H1 (cell line): ENCODE measurements around the gene SESN1. TPM values are rescaled to one million over a fixed set of nuclear protein-coding genes. Genes with fewer than 3 reads are reported as not detected.
A peak's percentile ranks its signal among the peaks of the same experiment; 100 is the strongest.

Experiments used
- CTCF ChIA-PET: fragments of 300-600 bp; sonication (Branson Sonifier 250); formaldehyde crosslinking; loops from one replicate; lab custom pipeline; 2021; ENCODE audit not compliant: partially characterized antibody; lab: Charles Lee
- POLR2A ChIA-PET: fragments of 300-600 bp; sonication (Branson Sonifier 250); formaldehyde crosslinking; loops from one replicate; lab custom pipeline; 2021; ENCODE audit warnings: inconsistent platforms; ENCODE audit not compliant: partially characterized antibody; lab: Charles Lee
- DNase-seq, 2 experiments: peaks; one replicate each; pipeline versions ENCODE4 v3.0.0 to v3.0.0-alpha.2; 2010 to 2022; ENCODE audit warnings: low spot score in 2 of 2, low read depth in 1 of 2, mixed read lengths in 1 of 2
- FAIRE-seq: peaks from 2 replicates; lab custom pipeline; 2011; peaks lifted over from hg19 to GRCh38; lab: Jason Lieb, UNC
- H2AFZ ChIP-seq: 2 replicates; pipeline ENCODE4 v1.8.1; 2012; ENCODE audit warnings: low read length, inconsistent platforms
- H2AK5ac ChIP-seq: 2 replicates; pipeline ENCODE4 v1.6.1; 2013; ENCODE audit warnings: low read depth, low read length
- H2BK120ac ChIP-seq: replicated peaks from 2 replicates; pipeline ENCODE3; 2013; ENCODE audit warnings: low read depth, low read length, inconsistent platforms
- H2BK12ac ChIP-seq: 2 replicates; pipeline ENCODE4 v1.6.1; 2013; ENCODE audit warnings: low read depth, low read length
- H2BK15ac ChIP-seq: 2 replicates; pipeline ENCODE4 v1.6.1; 2013; ENCODE audit warnings: low read length
- H2BK20ac ChIP-seq: 2 replicates; pipeline ENCODE4 v1.6.1; 2013; ENCODE audit warnings: low read length
- H2BK5ac ChIP-seq: 2 replicates; pipeline ENCODE4 v1.6.1; 2013; ENCODE audit warnings: low read depth, low read length
- H3K14ac ChIP-seq: 2 replicates; pipeline ENCODE4 v1.6.1; 2013; ENCODE audit warnings: inconsistent platforms; ENCODE audit not compliant: insufficient read length
- H3K18ac ChIP-seq: 2 replicates; pipeline ENCODE4 v1.6.1; 2013; ENCODE audit warnings: low read length; ENCODE audit errors: extremely low read depth
- H3K23ac ChIP-seq: 2 replicates; pipeline ENCODE4 v1.6.1; 2013; ENCODE audit warnings: inconsistent platforms; ENCODE audit not compliant: insufficient read length
- H3K23me2 ChIP-seq: 2 replicates; pipeline ENCODE4 v1.6.1; 2013; ENCODE audit warnings: low read depth, low read length
- H3K27ac ChIP-seq: 2 replicates; pipeline ENCODE4 v1.6.1; 2011; ENCODE audit warnings: low read depth, low read length, inconsistent platforms
- H3K27me3 ChIP-seq, 4 experiments: replicated peaks in 1 of 4; 1 replicate in 1 of 4; 2 replicates in 3 of 4; pipeline versions ENCODE4 v1.6.1 to v1.8.1; 2011 to 2013; ENCODE audit warnings: low read length in 3 of 4, mild to moderate bottlenecking in 3 of 4, inconsistent platforms in 2 of 4, mixed read lengths in 2 of 4, moderate library complexity in 1 of 4; ENCODE audit not compliant: control insufficient read depth in 3 of 4, insufficient read depth in 3 of 4; ENCODE audit errors: extremely low read depth in 1 of 4
- H3K36me3 ChIP-seq, 4 experiments: 2 replicates each; pipeline versions ENCODE4 v1.6.1 to v1.8.1; 2011 to 2013; ENCODE audit warnings: mild to moderate bottlenecking in 4 of 4, low read length in 3 of 4, moderate library complexity in 2 of 4, control low read depth in 1 of 4, inconsistent platforms in 1 of 4; ENCODE audit not compliant: insufficient read depth in 4 of 4, control insufficient read depth in 2 of 4
- H3K4ac ChIP-seq: replicated peaks from 2 replicates; pipeline ENCODE3; 2013; ENCODE audit warnings: low read length, low read depth, mixed read lengths, inconsistent platforms; ENCODE audit not compliant: insufficient read length
- H3K4me1 ChIP-seq, 4 experiments: replicated peaks in 1 of 4; 1 replicate in 1 of 4; 2 replicates in 3 of 4; pipeline versions ENCODE4 v1.6.1 to v1.8.1; 2011 to 2013; ENCODE audit warnings: low read length in 3 of 4, inconsistent platforms in 2 of 4, mixed read lengths in 1 of 4; ENCODE audit not compliant: insufficient read depth in 4 of 4, control insufficient read depth in 3 of 4
- H3K4me2 ChIP-seq, 2 experiments: 2 replicates each; pipeline versions ENCODE4 v1.6.1 to v1.8.1; 2011 to 2013; ENCODE audit warnings: low read depth in 2 of 2, low read length in 2 of 2, control low read depth in 1 of 2, inconsistent platforms in 1 of 2, mild to moderate bottlenecking in 1 of 2; ENCODE audit not compliant: insufficient read depth in 1 of 2
- H3K4me3 ChIP-seq, 4 experiments: fragments of 200-600, 300-600 bp in 1 of 4; sonication (generic), shearing (Covaris generic), sonication (Bioruptor Twin) in 1 of 4; 2 replicates each; pipeline versions ENCODE4 v1.5.1 to v1.8.1; 2011 to 2016; ENCODE audit warnings: low read length in 4 of 4, low read depth in 3 of 4, control low read depth in 2 of 4, inconsistent platforms in 2 of 4, mild to moderate bottlenecking in 2 of 4, mixed read lengths in 1 of 4, moderate library complexity in 1 of 4; ENCODE audit not compliant: insufficient read depth in 2 of 4; ENCODE audit errors: extremely low read depth in 1 of 4
- H3K56ac ChIP-seq: replicated peaks from 2 replicates; pipeline ENCODE3; 2013; ENCODE audit warnings: low read depth, mild to moderate bottlenecking, mixed read lengths, low read length, inconsistent platforms; ENCODE audit not compliant: insufficient read length
- H3K79me1 ChIP-seq: 2 replicates; pipeline ENCODE4 v1.6.1; 2013; ENCODE audit warnings: low read depth, low read length, control low read depth
- H3K79me2 ChIP-seq, 2 experiments: 2 replicates each; pipeline versions ENCODE4 v1.6.1 to v1.8.1; 2012 to 2013; ENCODE audit warnings: low read length in 2 of 2, mild to moderate bottlenecking in 2 of 2, inconsistent platforms in 1 of 2; ENCODE audit not compliant: insufficient read depth in 2 of 2, control insufficient read depth in 1 of 2
- H3K9ac ChIP-seq, 4 experiments: replicated peaks in 1 of 4; 1 replicate in 1 of 4; 2 replicates in 3 of 4; pipeline versions ENCODE4 v1.6.1 to v1.8.1; 2011 to 2013; ENCODE audit warnings: low read depth in 3 of 4, low read length in 3 of 4, control low read depth in 2 of 4, mild to moderate bottlenecking in 2 of 4, moderate library complexity in 2 of 4, inconsistent platforms in 1 of 4; ENCODE audit errors: extremely low read depth in 1 of 4
- H3K9me3 ChIP-seq, 2 experiments: 2 replicates each; pipeline versions ENCODE4 v1.6.1 to v1.8.1; 2012 to 2013; ENCODE audit warnings: mild to moderate bottlenecking in 2 of 2, moderate library complexity in 2 of 2, control low read depth in 1 of 2, inconsistent platforms in 1 of 2, low read depth in 1 of 2, low read length in 1 of 2, mixed read lengths in 1 of 2; ENCODE audit not compliant: insufficient read depth in 2 of 2
- H4K20me1 ChIP-seq, 2 experiments: replicated peaks in 1 of 2; 2 replicates each; pipeline versions ENCODE3 to v1.8.1; 2011 to 2013; ENCODE audit warnings: inconsistent platforms in 2 of 2, low read length in 2 of 2, mild to moderate bottlenecking in 1 of 2; ENCODE audit not compliant: insufficient read depth in 2 of 2, control insufficient read depth in 1 of 2
- H4K5ac ChIP-seq: 2 replicates; pipeline ENCODE4 v1.6.1; 2013; ENCODE audit warnings: low read length, low read depth, mixed read lengths, inconsistent platforms; ENCODE audit not compliant: insufficient read length
- H4K8ac ChIP-seq: 2 replicates; pipeline ENCODE4 v1.8.0; 2013; ENCODE audit warnings: mild to moderate bottlenecking, moderate library complexity, low read length, inconsistent platforms; ENCODE audit not compliant: insufficient read depth; ENCODE audit errors: extremely low read depth
- H4K91ac ChIP-seq: replicated peaks from 2 replicates; pipeline ENCODE3; 2013; ENCODE audit warnings: low read length, mixed read lengths, inconsistent platforms; ENCODE audit not compliant: insufficient read length
- CBX5 ChIP-seq: fragments of 300-800, 300-1000 bp; sonication (generic); IDR thresholded peaks from 2 replicates; pipeline ENCODE4 v1.7.1; 2016; ENCODE audit warnings: antibody characterized with exemption, low read length, low read depth
- KDM1A ChIP-seq: fragments of 200-600, 300-600 bp; sonication (generic); IDR thresholded peaks from 2 replicates; pipeline ENCODE4 v1.7.1; 2016; ENCODE audit warnings: mild to moderate bottlenecking, low read length, borderline replicate concordance
- RBBP5 ChIP-seq: IDR thresholded peaks from 2 replicates; pipeline ENCODE4 v1.7.1; 2012; ENCODE audit warnings: low read depth, mild to moderate bottlenecking, inconsistent platforms, low read length, moderate library complexity, borderline replicate concordance
- RFX5 ChIP-seq: IDR thresholded peaks from 2 replicates; pipeline ENCODE4 v1.6.1; 2011; ENCODE audit warnings: low read depth, low read length, improper control_type of control experiment, borderline replicate concordance
- SIN3A ChIP-seq, 2 experiments: IDR thresholded peaks in 1 of 2; conservative IDR thresholded peaks in 1 of 2; 2 replicates each; pipeline ENCODE4 v1.6.1; 2011 to 2012; ENCODE audit warnings: low read length in 2 of 2, improper control_type of control experiment in 1 of 2, low read depth in 1 of 2, mild to moderate bottlenecking in 1 of 2
- SP1 ChIP-seq: IDR thresholded peaks from 2 replicates; pipeline ENCODE4 v1.6.1; 2011; ENCODE audit warnings: low read depth, low read length
- SP4 ChIP-seq: IDR thresholded peaks from 2 replicates; pipeline ENCODE4 v1.6.1; 2012; ENCODE audit warnings: low read length, inconsistent platforms
- WGBS, 2 experiments: shearing (Covaris generic) in 1 of 2; methylation state at CpG; one replicate each; pipeline versions ENCODE4 v1.1.6 to v1.1.7; 2013 to 2015; ENCODE audit warnings: low lambda C conversion rate in 2 of 2, mixed read lengths in 2 of 2, inconsistent platforms in 1 of 2, low coverage in 1 of 2, missing lambda C conversion rate in 1 of 2; ENCODE audit not compliant: insufficient replicate concordance in 2 of 2, insufficient coverage in 1 of 2, insufficient read length in 1 of 2; ENCODE audit errors: extremely low coverage in 1 of 2, missing lambda C conversion rate in 1 of 2; 5-methylcytosine and 5-hydroxymethylcytosine counted together
- long read RNA-seq, 2 experiments: library from RNA in 1 of 2; library from capped mRNA in 1 of 2; stranded (forward); transcript quantifications; one replicate each; pipeline ENCODE4 v2.0.0, GENCODE V29; 2021; ENCODE audit warnings: inconsistent platforms in 1 of 2
- polyA minus RNA-seq, 3 experiments: library from RNA; depleted of rRNA, polyadenylated mRNA; stranded (reverse); fragments of >200 nt; gene quantifications; 1 replicate in 2 of 3; 2 replicates in 1 of 3; pipeline ENCODE4 v1.2.3, GENCODE V29; 2011
- polyA plus RNA-seq, 7 experiments: library from polyadenylated mRNA; depleted of rRNA in 3 of 7; stranded (reverse) in 5 of 7; unstranded in 2 of 7; fragments of >200 nt in 5 of 7; fragments of 200-250 nt in 2 of 7; gene quantifications; 1 replicate in 5 of 7; 2 replicates in 1 of 7; 4 replicates in 1 of 7; pipeline versions ENCODE4 v1.2.1 to v1.2.3, GENCODE V29; 2011 to 2013; ENCODE audit warnings: missing spikeins in 2 of 7, mixed read lengths in 2 of 7
- total RNA-seq: library from RNA; stranded (reverse); fragmentation: NEBNext Ultra II Directional; extraction: Animal tissue kit (Norgen Biotek cat#: 25700); gene quantifications from 2 replicates; pipeline ENCODE4 v1.2.1, GENCODE V29; 2021
- TF ChIP-seq, protein P1 (sequence below): IDR thresholded peaks from 2 replicates; pipeline ENCODE4 v1.6.1; 2011; ENCODE audit warnings: low read depth, mild to moderate bottlenecking, low read length; ENCODE audit not compliant: insufficient read depth

Gene SESN1
- total RNA-seq, result 15.0 and 15.6 TPM in 2 replicates
- polyA plus RNA-seq (2011; rRNA removed), result 9.1 and 12.8 TPM in 2 replicates
- 17.0 TPM for polyA plus RNA-seq (2011; cell fraction: cytosol; rRNA removed)
- 8.4 TPM for polyA plus RNA-seq (2011; cell fraction: nucleus; rRNA removed)
- polyA plus RNA-seq (2012, experiment 1 of 2), result 14.5 to 23.2 TPM (median 17.1 TPM) in 4 replicates
- polyA plus RNA-seq (2012, experiment 2 of 2), result 3.8 TPM
- polyA plus RNA-seq (2013, experiment 1 of 2), result 11.1 TPM
- polyA plus RNA-seq (2013, experiment 2 of 2), result 10.9 TPM
- polyA minus RNA-seq (2011; rRNA and poly(A)+ RNA removed), result 19.4 and 24.7 TPM in 2 replicates
- 19.7 TPM for polyA minus RNA-seq (2011; cell fraction: cytosol; rRNA and poly(A)+ RNA removed)
- polyA minus RNA-seq (2011; cell fraction: nucleus; rRNA and poly(A)+ RNA removed), result 51.3 TPM
- long read RNA-seq, experiment 1, transcript SESN1-202 (10 exons, 2,676 nt), result major isoform, 5 of 21 reads
- long read RNA-seq, experiment 1, partial matches to known transcripts, result 6 of 21 reads
- long read RNA-seq, experiment 1, other reads (novel, unspliced or antisense), result 8 of 21 reads
- long read RNA-seq, experiment 2, partial matches to known transcripts, result 0 of 1 reads
- long read RNA-seq, experiment 2, other reads (novel, unspliced or antisense), result 0 of 1 reads

DNA sequence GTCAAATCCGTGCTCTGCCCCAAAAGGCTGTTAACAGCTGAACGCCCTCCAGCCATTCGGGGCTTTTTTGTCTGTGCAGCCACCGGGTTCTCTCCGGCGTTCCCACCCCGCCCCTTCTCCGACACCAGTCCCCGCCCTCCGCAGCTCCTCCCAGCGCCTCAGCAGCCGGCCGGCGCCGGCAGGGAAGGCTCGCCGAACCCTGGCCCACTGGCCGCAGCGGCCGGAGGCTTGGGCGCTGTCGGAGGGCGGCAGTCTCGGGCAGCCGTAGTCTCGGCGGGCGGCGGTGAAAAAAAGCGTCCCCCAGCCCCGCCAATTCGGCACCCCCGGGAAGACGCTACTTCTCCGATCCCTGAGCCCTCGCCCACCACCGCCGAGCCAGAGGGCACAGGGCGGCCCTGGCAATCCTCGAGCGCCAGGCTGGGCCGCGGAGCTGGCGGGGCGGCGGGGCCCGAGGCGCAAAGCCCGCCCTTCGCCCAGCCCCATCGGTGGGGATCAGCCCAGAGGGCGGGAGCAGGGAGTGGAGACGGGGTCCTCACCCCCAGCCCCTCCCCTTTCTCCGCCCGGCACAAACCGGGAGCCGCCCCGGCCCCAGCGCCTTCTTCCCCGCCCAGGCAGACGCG lies at the start of gene SESN1:
SESN1 (minus strand) TSS at position 431 of the 620 bp plus-strand sequence. CDS start 773 bp downstream, outside the sequence.
- Histone ChIP-seq H3K56ac (peak within 1 kb of the TSS; percentile 92), H4K91ac (peak within 1 kb of the TSS; percentile 68), H3K79me2 (peaks cover 0 to 6% of the 10 kb centered on the region in 2 experiments; a peak in 2 of 4 replicates), H4K5ac (peak within 1 kb of the TSS; percentile 90), H3K27me3 (no peaks in the 10 kb centered on the region), H3K9me3 (no peaks in the 10 kb centered on the region), H2BK5ac (peak within 1 kb of the TSS; percentile 94; the same call in 1 of the 2 replicates), H3K14ac (no peak within 1 kb of the TSS), H2BK120ac (no peak within 1 kb of the TSS), H3K9ac (peak within 1 kb of the TSS; percentile 70 to 84 (median 76)), H3K23ac (no peak within 1 kb of the TSS), H2AK5ac (no peak within 1 kb of the TSS), H2BK12ac (no peak within 1 kb of the TSS; the same call in 1 of the 2 replicates), H3K4me3 (peak within 1 kb of the TSS; percentile 78 to 95 (median 94)), H4K8ac (peak within 1 kb of the TSS; percentile 88), H3K4ac (peak within 1 kb of the TSS; percentile 85), H3K4me1 (0 out of 7 replicates have a peak, but pooled peaks cover 0 to 2% (median 0%) of the 10 kb centered on the region in 4 experiments), H2BK15ac (no peak within 1 kb of the TSS), H2BK20ac (no peak within 1 kb of the TSS), H2AFZ (peak within 1 kb of the TSS; percentile 100), H3K18ac (peak within 1 kb of the TSS; percentile 96), H3K79me1 (no peaks in the 10 kb centered on the region), H4K20me1 (peaks cover 0 to 2% of the 10 kb centered on the region in 2 experiments), H3K23me2 (peaks cover 10% of the 10 kb centered on the region), H3K27ac (peak within 1 kb of the TSS; percentile 88), H3K36me3 (no peaks in the 10 kb centered on the region), H3K4me2 (peak within 1 kb of the TSS; percentile 85 to 96)
- FAIRE-seq (no peak), DNase-seq (peak; percentile 56 to 86)
- 0% methylated on average over 46 of the region's 62 CpGs; no CpG with 5 or more reads in 1 of the 2 experiments for WGBS, 2 experiments
- CTCF ChIA-PET, result interaction anchor here (1.0 to 1.6 kb wide), 4 partner anchors 19 to 262 kb away, joined by 3 to 6 read pairs (median 3); no protein-coding TSS in a partner anchor
- POLR2A ChIA-PET, result interaction anchor here (0.7 to 2.2 kb wide), 8 partner anchors 10 to 536 kb away, joined by 3 to 10 read pairs (median 4); partner anchors contain the start of gene CD164
- TF ChIP-seq SP4 (no peak; the same call in 1 of the 2 replicates), RBBP5 (peak; percentile 74; the same call in 1 of the 2 replicates), SIN3A (conservative IDR thresholded peaks at IDR 0.05 in 1 of 2, IDR thresholded peaks at IDR 0.05 in 1 of 2; ENCODE audit: low read depth in 1 of 2, low read length in 2 of 2) (peak; percentile 95 to 96), RFX5 (no peak), CBX5 (no peak), SP1 (0 out of 2 replicates have a peak, but pooled peaks have one; percentile 8), KDM1A (no peak)
- TF ChIP-seq, protein P1, sequence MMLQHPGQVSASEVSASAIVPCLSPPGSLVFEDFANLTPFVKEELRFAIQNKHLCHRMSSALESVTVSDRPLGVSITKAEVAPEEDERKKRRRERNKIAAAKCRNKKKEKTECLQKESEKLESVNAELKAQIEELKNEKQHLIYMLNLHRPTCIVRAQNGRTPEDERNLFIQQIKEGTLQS, result no peak
